Ovary (tissue), 3 donors: ENCODE results near the gene ZNF117.

Source experiments
- EP300 ChIP-seq: sonication (generic); formaldehyde crosslinking; IDR thresholded peaks from one replicate; pipeline ENCODE4 v1.6.1; 2017; ENCODE audit warnings: antibody characterized with exemption
- TF ChIP-seq, protein P1 (sequence below), 3 donors: fragments of 450-650 bp in 2 of 3; fragments of 200-600 bp in 1 of 3; IDR thresholded peaks; one replicate each; pipeline versions ENCODE4 v1.5.1 to v1.8.0; 2016 to 2022; ENCODE audit warnings: antibody characterized with exemption in 3 of 3, mild to moderate bottlenecking in 1 of 3
- donor health status: DM: no; HTN: no; CAD: no.

DNA sequence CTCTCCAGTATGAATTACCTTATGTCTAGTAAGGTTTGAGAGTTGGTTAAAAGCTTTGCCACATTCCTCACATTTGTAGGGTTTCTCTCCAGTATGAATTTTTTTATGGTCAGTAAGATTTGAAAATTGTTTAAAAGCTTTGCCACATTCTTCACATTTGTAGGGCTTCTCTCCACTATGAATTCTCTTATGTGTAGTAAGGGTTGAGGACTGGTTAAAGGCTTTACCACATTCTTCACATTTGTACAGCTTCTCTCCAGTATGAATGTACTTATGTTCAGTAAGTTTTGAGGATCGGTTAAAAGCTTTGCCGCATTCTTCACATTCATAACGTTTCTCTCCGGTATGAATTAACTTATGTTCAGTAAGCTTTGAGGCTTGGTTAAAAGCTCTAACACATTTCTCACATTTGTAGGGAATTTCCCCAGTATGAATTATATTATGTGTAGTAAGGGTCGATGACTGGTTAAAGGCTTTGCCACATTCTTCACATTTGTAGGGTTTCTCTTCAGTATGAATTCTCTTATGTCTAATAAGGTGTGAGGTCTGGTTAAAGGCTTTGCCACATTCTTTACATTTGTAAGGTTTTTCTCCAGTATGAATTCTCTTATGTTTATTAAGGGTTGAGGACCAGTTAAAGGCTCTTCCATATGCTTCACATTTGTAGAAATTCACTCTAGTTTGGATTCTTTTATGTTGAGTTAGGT is 12.2 kb downstream of the ZNF117 start:
- TF ChIP-seq, protein P1, sequence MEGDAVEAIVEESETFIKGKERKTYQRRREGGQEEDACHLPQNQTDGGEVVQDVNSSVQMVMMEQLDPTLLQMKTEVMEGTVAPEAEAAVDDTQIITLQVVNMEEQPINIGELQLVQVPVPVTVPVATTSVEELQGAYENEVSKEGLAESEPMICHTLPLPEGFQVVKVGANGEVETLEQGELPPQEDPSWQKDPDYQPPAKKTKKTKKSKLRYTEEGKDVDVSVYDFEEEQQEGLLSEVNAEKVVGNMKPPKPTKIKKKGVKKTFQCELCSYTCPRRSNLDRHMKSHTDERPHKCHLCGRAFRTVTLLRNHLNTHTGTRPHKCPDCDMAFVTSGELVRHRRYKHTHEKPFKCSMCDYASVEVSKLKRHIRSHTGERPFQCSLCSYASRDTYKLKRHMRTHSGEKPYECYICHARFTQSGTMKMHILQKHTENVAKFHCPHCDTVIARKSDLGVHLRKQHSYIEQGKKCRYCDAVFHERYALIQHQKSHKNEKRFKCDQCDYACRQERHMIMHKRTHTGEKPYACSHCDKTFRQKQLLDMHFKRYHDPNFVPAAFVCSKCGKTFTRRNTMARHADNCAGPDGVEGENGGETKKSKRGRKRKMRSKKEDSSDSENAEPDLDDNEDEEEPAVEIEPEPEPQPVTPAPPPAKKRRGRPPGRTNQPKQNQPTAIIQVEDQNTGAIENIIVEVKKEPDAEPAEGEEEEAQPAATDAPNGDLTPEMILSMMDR (IDR thresholded peaks at IDR 0.05), result no peak
- TF ChIP-seq EP300, result no peak
